Omental fat pad (tissue), 4 donors: Measurements from ENCODE around the gene PAK5. TPM values are rescaled to one million over a fixed set of nuclear protein-coding genes. Genes with fewer than 3 reads are reported as not detected.

Source experiments
- ATAC-seq: fragments of 150-250 bp; one replicate; pipeline ENCODE4 v1.9.1; 2016; ENCODE audit warnings: mild to moderate bottlenecking, moderate library complexity; ENCODE audit not compliant: low FRiP score
- DNase-seq: peaks from one replicate; pipeline ENCODE4 v3.0.0-alpha.2; 2019; ENCODE audit warnings: low spot score
- CTCF ChIP-seq, 3 donors: fragments of 450-650 bp; IDR thresholded peaks; one replicate each; pipeline ENCODE4 v1.5.1; 2016 to 2017; ENCODE audit warnings: antibody characterized with exemption in 3 of 3, mild to moderate bottlenecking in 3 of 3, moderate library complexity in 2 of 3
- total RNA-seq, 4 donors: library from RNA; depleted of rRNA; stranded (reverse); fragments of >200 nt; gene quantifications; one replicate each; pipeline ENCODE4 v1.1.0, GENCODE V29; 2016

The PAK5 gene
- total RNA-seq, 4 donors from 2014 or later = not detected

DNA sequence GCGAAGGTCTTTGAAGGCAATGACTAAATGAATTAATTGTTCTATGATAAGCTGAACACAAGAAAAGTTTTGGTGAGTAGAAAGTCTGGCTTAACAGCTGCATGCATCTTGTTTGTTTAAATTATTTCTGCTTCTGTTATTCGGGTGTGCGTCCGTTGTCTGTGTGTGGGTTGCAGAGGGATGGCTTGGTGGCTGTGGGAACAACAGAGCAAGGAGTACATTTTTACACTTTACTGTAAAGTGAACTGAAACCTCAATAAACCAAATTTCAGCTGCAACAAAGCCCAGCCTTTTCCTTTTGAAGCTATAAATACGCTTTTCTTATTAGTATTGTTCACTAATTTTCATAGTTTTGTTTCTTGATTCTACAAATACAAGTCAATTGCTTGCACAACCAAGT is 328.0 kb downstream of the PAK5 start:
- no peak for DNase-seq
- TF ChIP-seq CTCF (IDR thresholded peaks at IDR 0.05) = no peak
- ATAC-seq = no peak

- ATAC-seq (no peak), DNase-seq (no peak)
- TF ChIP-seq CTCF (IDR thresholded peaks at IDR 0.05) = no peak
These were observed 329.6 kb downstream of the PAK5 start for GRCh38 chr20:9509246-9509645.

- no peak for DNase-seq
- no peak for ATAC-seq
- TF ChIP-seq CTCF (IDR thresholded peaks at IDR 0.05) = no peak
These were observed 330.1 kb downstream of the PAK5 start for GRCh38 chr20:9508696-9509178.

DNA sequence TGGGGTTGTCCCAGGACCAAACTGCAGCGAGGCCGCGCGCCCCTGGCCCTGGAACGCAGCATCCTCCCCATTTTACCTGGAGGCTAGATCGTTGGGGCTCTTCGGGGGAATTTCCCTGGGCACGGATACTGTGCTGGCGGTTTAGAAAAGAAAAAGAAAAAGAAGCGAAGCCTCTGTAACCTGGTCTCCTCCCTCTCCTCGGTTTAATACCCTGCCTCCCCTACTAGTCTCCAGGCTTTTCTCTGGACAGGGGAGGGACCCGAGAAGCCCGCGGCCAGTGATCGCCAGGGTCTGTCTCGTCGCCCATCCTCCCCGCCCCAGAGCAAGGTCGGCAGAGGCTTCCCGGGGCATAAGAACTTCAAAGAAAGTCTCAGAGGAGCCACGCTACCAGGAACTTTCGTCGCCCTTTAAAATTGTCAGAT is 330.6 kb downstream of the PAK5 start:
- no peak for TF ChIP-seq CTCF (IDR thresholded peaks at IDR 0.05)
- DNase-seq (no peak), ATAC-seq (no peak)

DNA sequence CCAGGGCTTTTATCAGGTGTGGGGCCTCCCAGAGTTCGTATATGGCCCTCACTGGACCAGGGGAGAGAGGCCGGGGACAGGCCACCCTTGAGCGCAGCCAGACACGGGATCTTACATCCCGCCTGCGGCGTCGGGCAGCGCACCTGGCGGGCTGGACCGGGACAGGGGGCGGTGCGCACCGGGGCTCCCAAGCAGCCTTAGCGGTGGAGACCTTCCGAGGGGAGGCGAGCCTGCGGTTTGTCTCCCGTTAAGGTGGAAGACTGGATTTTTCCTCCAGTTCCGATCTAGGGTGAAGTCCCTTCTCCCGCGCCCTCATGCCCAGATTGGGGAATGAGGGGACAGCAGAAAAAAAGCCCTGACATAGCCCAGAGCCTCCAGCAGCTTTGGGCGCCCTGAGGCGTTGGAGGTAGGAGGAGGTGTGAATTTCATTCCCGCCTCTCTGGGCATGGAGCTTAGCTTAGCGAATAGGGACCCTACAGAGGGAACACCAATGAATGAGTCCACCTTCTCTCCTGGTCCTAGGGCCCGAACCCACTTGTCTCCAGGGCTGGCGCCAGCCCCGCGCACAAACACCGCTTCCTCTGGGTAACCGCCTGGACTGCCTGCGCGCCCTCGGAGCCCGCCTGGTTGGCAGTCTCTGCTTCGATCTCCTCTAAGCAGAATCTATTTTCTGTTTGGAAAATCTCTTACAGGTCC is 331.2 kb downstream of the PAK5 start:
- no peak for TF ChIP-seq CTCF (IDR thresholded peaks at IDR 0.05)
- no peak for ATAC-seq
- DNase-seq = no peak

DNA sequence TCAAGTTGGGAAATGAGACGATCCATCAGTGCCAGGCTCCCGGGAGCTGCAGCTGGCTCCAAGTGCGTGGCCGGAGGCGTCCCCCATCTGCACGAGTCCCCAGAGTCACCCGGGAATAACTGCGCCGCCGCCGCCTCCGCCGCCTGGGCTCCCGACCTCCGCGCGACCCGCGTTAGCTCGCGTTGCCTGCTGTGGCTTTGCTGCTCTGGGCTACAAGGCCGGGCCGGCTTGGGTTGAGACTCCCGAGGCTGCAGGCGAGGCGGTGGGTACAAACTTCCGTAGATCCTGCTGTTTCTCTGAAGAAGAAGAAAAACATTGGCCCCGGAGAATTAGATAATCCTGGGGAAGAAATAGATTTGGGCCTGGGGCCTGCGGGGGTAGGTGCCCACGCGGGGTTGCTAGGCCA is 331.9 kb downstream of the PAK5 start:
- TF ChIP-seq CTCF (IDR thresholded peaks at IDR 0.05) = no peak
- DNase-seq (no peak), ATAC-seq (no peak)

- ATAC-seq (no peak), DNase-seq (no peak)
- no peak for TF ChIP-seq CTCF (IDR thresholded peaks at IDR 0.05)
These were observed 332.5 kb downstream of the PAK5 start for GRCh38 chr20:9506280-9506821.
